Adrenal gland (tissue), 12 donors: Measurements from ENCODE around the gene CALN1. TPM values are rescaled to one million over a fixed set of nuclear protein-coding genes. Genes with fewer than 3 reads are reported as not detected.

ENCODE experiments used
- DNase-seq, 7 donors: peaks; one replicate each; pipeline ENCODE4 v3.0.0-alpha.2; 2019 to 2020
- H3K27ac ChIP-seq, 5 donors: fragments of 200-600 bp; sonication (generic) in 4 of 5; 1 replicate in 3 of 5; 2 replicates in 2 of 5; pipeline versions ENCODE4 v1.5.1 to v1.8.0; 2016 to 2020; ENCODE audit warnings: mild to moderate bottlenecking in 1 of 5
- H3K27me3 ChIP-seq: fragments of 200-600 bp; 2 replicates; pipeline ENCODE4 v1.8.0; 2021
- H3K36me3 ChIP-seq, 2 donors: fragments of 200-600 bp; replicated peaks in 1 of 2; 1 replicate in 1 of 2; 2 replicates in 1 of 2; pipeline versions ENCODE4 v1.5.1 to v1.8.0; 2018 to 2022
- H3K4me1 ChIP-seq, 2 donors: fragments of 200-600 bp; replicated peaks in 1 of 2; 1 replicate in 1 of 2; 2 replicates in 1 of 2; pipeline versions ENCODE4 v1.5.1 to v1.8.0; 2018 to 2021
- H3K4me3 ChIP-seq, 4 donors: fragments of 200-600 bp; sonication (generic) in 3 of 4; one replicate each; pipeline ENCODE4 v1.5.1; 2016 to 2018
- H3K9me3 ChIP-seq, 3 donors: fragments of 200-600 bp; sonication (generic) in 1 of 3; replicated peaks in 1 of 3; 1 replicate in 2 of 3; 2 replicates in 1 of 3; pipeline versions ENCODE4 v1.5.1 to v1.8.0; 2016 to 2021
- CTCF ChIP-seq, 6 experiments: fragments of 450-650 bp in 4 of 6; fragments of 200-600 bp in 2 of 6; sonication (generic) in 1 of 6; IDR thresholded peaks; 1 replicate in 5 of 6; 2 replicates in 1 of 6; pipeline versions ENCODE4 v1.5.1 to v1.8.0; 2016 to 2021; ENCODE audit warnings: antibody characterized with exemption in 6 of 6, mild to moderate bottlenecking in 2 of 6, moderate library complexity in 1 of 6
- POLR2A ChIP-seq, 2 donors: fragments of 450-650 bp; IDR thresholded peaks; one replicate each; pipeline ENCODE4 v1.6.1; 2017; ENCODE audit warnings: antibody characterized with exemption in 2 of 2, mild to moderate bottlenecking in 2 of 2, moderate library complexity in 1 of 2
- WGBS, 4 donors: extraction: QIAGEN DNeasy Blood & Tissue Kit in 2 of 4; methylation state at CpG; one replicate each; pipeline versions ENCODE4 v1.1.5 to v1.1.7; 2013 to 2017; 5-methylcytosine and 5-hydroxymethylcytosine counted together
- intact Hi-C, 2 donors: fragments of 100-400 bp; cut with DNase I; formaldehyde crosslinking; loops; one replicate each; pipeline versions ENCODE4 v1.14.1 to v1.15.0; 2022 to 2023
- polyA plus RNA-seq, 3 donors: library from polyadenylated mRNA; stranded (reverse); fragments of 200-250 nt in 2 of 3; fragments of 350-450 nt in 1 of 3; fragmentation: Illumina TruSeq in 1 of 3; extraction: RNeasy Lipid Tissue Mini Kit (QIAGEN cat#74804) in 1 of 3; gene quantifications; one replicate each; pipeline ENCODE4 v1.2.3, GENCODE V29; 2013 to 2014
- total RNA-seq, 9 donors: library from RNA; depleted of rRNA in 4 of 9; stranded (reverse); fragments of >200 nt in 4 of 9; fragments of 120-200 nt in 1 of 9; fragmentation: NEBNext Ultra II Directional in 1 of 9; extraction: Animal tissue kit (Norgen Biotek cat#: 25700) in 1 of 9; gene quantifications; one replicate each; pipeline versions ENCODE4 v1.1.0 to v1.2.4, GENCODE V29; 2013 to 2023
- donor health status: healthy with polysubstance abuse.
- donor health status: Bipolar disorder and iron deficiency.
- donor health status: DM: yes; HTN: yes; CAD: no.
- donor health status: DM: no; HTN: no; CAD: no.
- donor health status: DM: no; HTN: no; CAD: no.
- donor health status: DM: yes; HTN: yes; CAD: no.

The CALN1 gene
- total and polyA plus RNA-seq, 12 donors, result 4.3 to 51.5 (median 15.2) TPM

GRCh38 chr7:72140566-72140965 lies 271.6 kb downstream of the CALN1 start:
- DNase-seq, result peak in 5 of 7 donors; percentile 26 to 62 (median 36)
- WGBS, 4 donors, result 50 to 73% (median 57%) methylated on average over 1 to 2 of the region's 2 CpGs
- Histone ChIP-seq H3K4me3 (no peak overlapping the region), H3K27ac (peak overlapping the region in 1 of 5 donors; percentile 5), H3K36me3 (no peaks in the 10 kb centered on the region), H3K4me1 (no peaks in the 10 kb centered on the region), H3K9me3 (no peaks in the 10 kb centered on the region), H3K27me3 (no peaks in the 10 kb centered on the region)
- intact Hi-C loops, result no loop called here
- no peak for TF ChIP-seq POLR2A (IDR thresholded peaks at IDR 0.05)
- TF ChIP-seq CTCF (IDR thresholded peaks at IDR 0.05), result no peak

- TF ChIP-seq CTCF (IDR thresholded peaks at IDR 0.05) (no peak), POLR2A (IDR thresholded peaks at IDR 0.05) (no peak)
- no peak for DNase-seq
- intact Hi-C loops, result no loop called here
- no peak overlapping the region for H3K27ac ChIP-seq
- H3K4me3 ChIP-seq, result no peak overlapping the region
- no peaks in the 10 kb centered on the region for H3K9me3 ChIP-seq
- H3K27me3 ChIP-seq, result no peaks in the 10 kb centered on the region
- 63 to 88% (median 83%) methylated on average over 1 of the region's 1 CpG for whole genome bisulfite sequencing, 4 donors
- no peaks in the 10 kb centered on the region for H3K36me3 ChIP-seq
- H3K4me1 ChIP-seq, result no peaks in the 10 kb centered on the region
Measured at GRCh38 chr7:72127136-72127535, 285.0 kb downstream of the CALN1 start.

GRCh38 chr7:72123913-72124312 lies 288.2 kb downstream of the CALN1 start:
- DNase-seq, result no peak
- H3K27ac ChIP-seq, result no peak overlapping the region
- no peaks in the 10 kb centered on the region for H3K36me3 ChIP-seq
- no peaks in the 10 kb centered on the region for H3K4me1 ChIP-seq
- no peak for TF ChIP-seq POLR2A (IDR thresholded peaks at IDR 0.05)
- TF ChIP-seq CTCF (IDR thresholded peaks at IDR 0.05), result no peak
- no peaks in the 10 kb centered on the region for H3K27me3 ChIP-seq
- WGBS, 4 donors, result 62 to 72% (median 67%) methylated on average over 5 of the region's 5 CpGs
- no peak overlapping the region for H3K4me3 ChIP-seq
- intact Hi-C loops, result no loop called here
- H3K9me3 ChIP-seq, result no peaks in the 10 kb centered on the region

- Histone ChIP-seq H3K27ac (no peak overlapping the region), H3K9me3 (no peaks in the 10 kb centered on the region), H3K4me1 (no peaks in the 10 kb centered on the region), H3K36me3 (no peaks in the 10 kb centered on the region), H3K4me3 (no peak overlapping the region), H3K27me3 (no peaks in the 10 kb centered on the region)
- intact Hi-C loops, result no loop called here
- 84 to 89% (median 84%) methylated on average over 3 of the region's 3 CpGs for WGBS, 4 donors
- DNase-seq, result no peak
- no peak for TF ChIP-seq POLR2A (IDR thresholded peaks at IDR 0.05)
- TF ChIP-seq CTCF (IDR thresholded peaks at IDR 0.05), result no peak
Measured at GRCh38 chr7:72118366-72118765, 293.8 kb downstream of the CALN1 start.
